ENCODE results near the gene LRRFIP1.

GRCh38 chr2:237680702-237681478 lies 53.5 kb downstream of the LRRFIP1 start:
- TF ChIP-seq POLR2A (IDR thresholded peaks at IDR 0.05; ENCODE audit: low read depth, low read length): no peak
- no peak for TF ChIP-seq POLR2AphosphoS5 (IDR thresholded peaks at IDR 0.05; ENCODE audit: low read depth, low read length)
- no peak for TF ChIP-seq SPI1 (IDR thresholded peaks at IDR 0.05; ENCODE audit: low read depth, low read length)
- no peak for TF ChIP-seq PAX5 (IDR thresholded peaks at IDR 0.05; ENCODE audit: insufficient read depth, low read length, severe bottlenecking)
- no peak for TF ChIP-seq TAF1 (IDR thresholded peaks at IDR 0.05; ENCODE audit: low read depth, low read length)
